ENCODE data around the gene MPHOSPH9. TPM values are rescaled to one million over a fixed set of nuclear protein-coding genes. Genes with fewer than 3 reads are reported as not detected.

The MPHOSPH9 gene
- total and polyA plus RNA-seq, 2 of the 13 experiments (the other 11 are each of a cell fraction or from before 2014, with no cell fraction given) = 20.3 to 63.4 TPM

- peak; percentile 76; the same call in 1 of the 2 replicates for TF ChIP-seq ZNF205 (CRISPR knock-in tag; IDR thresholded peaks at IDR 0.05)
- TF ChIP-seq SP5 (CRISPR knock-in tag; IDR thresholded peaks at IDR 0.05; ENCODE audit: borderline replicate concordance, low read depth) = peak; percentile 66; the same call in 1 of the 2 replicates
- no peak for TF ChIP-seq ZNF382 (CRISPR knock-in tag; IDR thresholded peaks at IDR 0.05; ENCODE audit: borderline replicate concordance)
- peak; percentile 54; the same call in 1 of the 2 replicates for TF ChIP-seq ZFP36L1 (CRISPR knock-in tag; IDR thresholded peaks at IDR 0.05)
- TF ChIP-seq ZNF17 (CRISPR knock-in tag; IDR thresholded peaks at IDR 0.05) = no peak
- TF ChIP-seq NBN (conservative IDR thresholded peaks at IDR 0.05) = no peak
- no peak for TF ChIP-seq CENPT (CRISPR knock-in tag; IDR thresholded peaks at IDR 0.05; ENCODE audit: low read depth)
- peak; percentile 50 for TF ChIP-seq ELF3 (CRISPR knock-in tag; IDR thresholded peaks at IDR 0.05)
- no peak; the same call in 1 of the 2 replicates for TF ChIP-seq SSRP1 (CRISPR knock-in tag; IDR thresholded peaks at IDR 0.05)
- peak; percentile 82; the same call in 1 of the 2 replicates for TF ChIP-seq ZNF766 (CRISPR knock-in tag; IDR thresholded peaks at IDR 0.05; ENCODE audit: borderline replicate concordance)
- TF ChIP-seq ZNF276 (CRISPR knock-in tag; IDR thresholded peaks at IDR 0.05; ENCODE audit: low read depth) = peak; percentile 88
- peak; percentile 92 for TF ChIP-seq ZNF430 (CRISPR knock-in tag; IDR thresholded peaks at IDR 0.05)
- TF ChIP-seq CEBPZ (IDR thresholded peaks at IDR 0.05; ENCODE audit: low read length) = no peak
- peak; percentile 95 for TF ChIP-seq ZNF678 (CRISPR knock-in tag; IDR thresholded peaks at IDR 0.05)
- no peak for TF ChIP-seq PRPF4 (IDR thresholded peaks at IDR 0.05; ENCODE audit: low read depth, low read length, poor library complexity, severe bottlenecking)
- peak; percentile 81 for TF ChIP-seq MEIS2 (CRISPR knock-in tag; IDR thresholded peaks at IDR 0.05)
- TF ChIP-seq POLR2A (IDR thresholded peaks at IDR 0.05; ENCODE audit: insufficient read depth in 1 of 2, low read depth in 2 of 2, low read length in 2 of 2) = peak; percentile 99
- TF ChIP-seq RXRA (CRISPR knock-in tag; IDR thresholded peaks at IDR 0.05) = peak; percentile 74; the same call in 1 of the 2 replicates
- peak; percentile 96 for TF ChIP-seq TAF1 (CRISPR knock-in tag; IDR thresholded peaks at IDR 0.05)
- no peak for TF ChIP-seq GPBP1L1 (CRISPR knock-in tag; IDR thresholded peaks at IDR 0.05)
- TF ChIP-seq FOXA1 (IDR thresholded peaks at IDR 0.05) = no peak
- TF ChIP-seq FOXA1 (CRISPR knock-in tag; IDR thresholded peaks at IDR 0.05) = peak; percentile 71
- TF ChIP-seq ZNF441 (CRISPR knock-in tag; IDR thresholded peaks at IDR 0.05; ENCODE audit: borderline replicate concordance) = peak; percentile 79; the same call in 1 of the 2 replicates
- TF ChIP-seq REPIN1 (CRISPR knock-in tag; IDR thresholded peaks at IDR 0.05; ENCODE audit: borderline replicate concordance, low read depth) = peak; percentile 91
- TF ChIP-seq MYNN (CRISPR knock-in tag; IDR thresholded peaks at IDR 0.05; ENCODE audit: low read depth) = no peak
- TF ChIP-seq ZNF232 (CRISPR knock-in tag; IDR thresholded peaks at IDR 0.05; ENCODE audit: borderline replicate concordance) = peak; percentile 74; the same call in 1 of the 2 replicates
- no peak for TF ChIP-seq ISX (CRISPR knock-in tag; conservative IDR thresholded peaks at IDR 0.05)
Observed at GRCh38 chr12:123232807-123233504, at the start of gene MPHOSPH9, which contains the start of gene MTRFR (continued).
